Duodenal mucosa (tissue), 2 donors: Measurements from ENCODE around the gene RABAC1.

Experiments
- H3K27ac ChIP-seq: one replicate; pipeline ENCODE4 v1.7.0; 2013; ENCODE audit warnings: low read depth, low read length
- H3K27me3 ChIP-seq, 2 donors: one replicate each; pipeline ENCODE4 v1.7.0; 2013; ENCODE audit warnings: low read length in 2 of 2, control low read depth in 1 of 2; ENCODE audit not compliant: insufficient read depth in 2 of 2, control insufficient read depth in 1 of 2
- H3K36me3 ChIP-seq, 2 donors: one replicate each; pipeline ENCODE4 v1.7.0; 2013; ENCODE audit warnings: low read length in 2 of 2, control low read depth in 1 of 2; ENCODE audit not compliant: insufficient read depth in 2 of 2, control insufficient read depth in 1 of 2
- H3K4me1 ChIP-seq, 2 donors: one replicate each; pipeline ENCODE4 v1.7.0; 2013; ENCODE audit warnings: low read length in 2 of 2, control low read depth in 1 of 2; ENCODE audit not compliant: insufficient read depth in 2 of 2, control insufficient read depth in 1 of 2
- H3K4me3 ChIP-seq, 2 donors: one replicate each; pipeline ENCODE4 v1.7.0; 2013; ENCODE audit warnings: low read length in 2 of 2, low read depth in 1 of 2
- H3K9ac ChIP-seq, 2 donors: one replicate each; pipeline ENCODE4 v1.7.0; 2013; ENCODE audit warnings: low read length in 2 of 2, low read depth in 1 of 2
- H3K9me3 ChIP-seq, 2 donors: one replicate each; pipeline ENCODE4 v1.7.0; 2013; ENCODE audit warnings: low read length in 2 of 2, control low read depth in 1 of 2; ENCODE audit not compliant: control insufficient read depth in 1 of 2

RABAC1 gene

DNA sequence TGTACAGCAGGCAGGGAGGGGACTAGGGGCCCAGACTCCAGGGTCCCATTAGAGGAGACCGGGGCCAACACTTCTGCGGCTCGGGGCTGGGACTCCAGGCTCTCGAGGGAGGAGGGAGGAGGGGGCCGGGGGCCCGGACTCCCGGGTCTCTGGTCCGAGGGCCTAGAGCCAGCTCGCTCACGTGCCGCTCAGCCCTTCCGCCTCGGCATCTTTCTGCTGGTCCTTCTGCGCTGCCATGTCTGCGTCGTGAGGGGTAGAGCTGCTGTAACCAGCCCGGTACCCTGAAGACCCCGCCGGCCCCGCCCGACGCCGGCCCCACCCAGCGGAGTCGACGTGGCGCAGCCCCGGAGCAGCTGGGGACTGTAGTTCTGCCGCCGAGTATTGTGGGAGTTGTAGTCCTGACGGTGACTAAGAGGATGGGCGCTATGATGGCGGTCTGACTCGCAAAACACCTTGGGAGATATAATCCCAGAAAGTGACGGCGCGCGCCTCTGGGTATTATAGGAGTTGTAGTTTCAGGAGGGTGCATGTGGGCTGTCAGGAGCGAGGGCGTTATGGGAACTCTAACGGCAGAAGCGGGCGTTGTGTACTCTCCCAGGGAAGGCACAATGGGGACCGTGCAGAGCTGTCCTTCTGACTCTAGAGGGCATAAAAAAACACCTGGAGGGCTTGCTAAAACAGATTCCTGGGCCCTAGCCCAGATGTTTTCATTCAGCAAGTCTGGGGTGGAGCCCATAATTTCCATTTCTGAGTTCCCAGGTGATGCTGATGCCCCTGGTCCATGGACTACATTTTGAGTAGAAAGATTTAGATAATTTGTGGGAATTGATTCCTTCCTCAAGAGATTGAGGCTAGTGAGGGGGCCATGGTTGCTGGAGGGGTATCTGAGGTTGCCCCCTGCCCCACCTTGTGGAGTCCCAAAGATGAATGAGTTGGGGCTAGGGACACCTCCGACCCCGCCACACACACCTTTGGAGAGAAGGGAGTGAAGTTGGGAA lies at the start of gene RABAC1:
Gene RABAC1, minus strand, starts transcription at position 266 of the 998 bp plus-strand sequence. Its CDS starts 29 bp downstream, at position 237.
- Histone ChIP-seq H3K27me3 (no peaks in the 10 kb centered on the region), H3K36me3 (peaks cover 0 to 6% of the 10 kb centered on the region in 2 donors), H3K9ac (peak within 1 kb of the TSS; percentile 88 to 89), H3K27ac (peak within 1 kb of the TSS; percentile 83), H3K4me3 (peak within 1 kb of the TSS; percentile 80 to 92), H3K9me3 (no peaks in the 10 kb centered on the region), H3K4me1 (peaks cover 28 to 34% of the 10 kb centered on the region in 2 donors)

DNA sequence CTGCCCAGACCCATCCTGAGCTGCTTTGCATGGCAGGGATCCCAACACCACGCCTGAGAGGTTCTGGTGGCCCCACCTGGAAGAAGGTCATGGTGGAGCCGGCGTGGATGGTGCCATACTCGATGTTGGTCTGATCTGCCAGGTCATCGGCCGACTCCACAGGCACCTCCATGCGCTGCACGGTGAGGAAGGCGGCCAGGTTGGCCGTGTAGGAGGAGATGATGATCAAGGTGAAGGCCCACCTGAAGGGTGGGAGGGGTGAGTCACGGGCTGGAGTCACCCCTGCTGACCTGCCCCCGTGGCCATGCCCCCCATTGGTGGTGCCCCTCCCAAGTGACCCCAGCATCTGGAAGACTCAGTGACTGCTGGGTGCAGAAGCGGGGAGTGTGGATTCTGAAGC lies 47.4 kb upstream of the RABAC1 start:
- Histone ChIP-seq H3K27ac (no peak overlapping the region), H3K9me3 (no peaks in the 10 kb centered on the region), H3K9ac (no peak overlapping the region), H3K27me3 (peaks cover 0 to 8% of the 10 kb centered on the region in 2 donors), H3K4me1 (no peaks in the 10 kb centered on the region), H3K4me3 (no peak overlapping the region), H3K36me3 (no peaks in the 10 kb centered on the region)

- Histone ChIP-seq H3K4me3 (no peak overlapping the region), H3K4me1 (no peaks in the 10 kb centered on the region), H3K27me3 (peaks cover 5 to 16% of the 10 kb centered on the region in 2 donors), H3K9ac (no peak overlapping the region), H3K36me3 (no peaks in the 10 kb centered on the region), H3K9me3 (no peaks in the 10 kb centered on the region), H3K27ac (no peak overlapping the region)
Measured at GRCh38 chr19:42005504-42005903, 46.4 kb upstream of the RABAC1 start.

DNA sequence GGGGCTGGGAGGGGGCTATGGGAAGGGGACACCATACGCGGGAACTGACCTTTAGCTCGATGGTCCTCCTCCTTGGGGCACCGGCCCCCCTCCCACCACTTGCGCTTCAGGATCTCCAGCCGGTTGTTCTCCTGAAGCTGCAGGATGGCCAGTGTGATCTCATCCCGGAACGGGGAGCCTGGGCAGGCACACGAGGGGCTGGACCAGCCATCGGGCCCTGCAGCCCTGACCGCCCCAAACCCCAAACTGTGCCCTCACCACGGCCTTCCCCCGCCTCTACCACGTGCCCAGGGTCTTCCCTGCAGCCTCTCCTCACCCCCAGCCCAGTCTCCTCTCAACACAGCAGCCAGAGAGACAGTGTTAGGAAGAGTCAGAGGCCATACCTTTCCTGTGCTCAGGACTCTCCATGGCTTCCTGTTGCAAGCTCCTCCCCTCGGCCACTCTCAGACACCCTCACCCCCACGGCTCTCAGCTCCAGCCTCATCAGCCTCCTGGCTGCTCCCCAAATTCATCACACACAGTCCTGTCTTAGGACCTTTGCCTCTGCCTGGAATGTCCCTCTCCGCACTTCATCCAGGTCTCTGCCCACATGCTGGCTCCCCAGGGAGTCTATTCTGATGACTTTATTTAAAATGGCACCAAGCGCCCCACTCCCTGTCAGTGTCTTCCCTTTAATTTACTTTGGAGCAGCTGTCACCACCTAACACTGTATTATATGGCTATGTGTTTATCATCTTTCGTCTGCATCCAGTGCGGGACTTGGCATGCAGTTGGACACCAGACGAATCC lies 44.6 kb upstream of the RABAC1 start:
- H3K27me3 ChIP-seq, result peaks cover 21 to 30% of the 10 kb centered on the region in 2 donors
- H3K36me3 ChIP-seq, result no peaks in the 10 kb centered on the region
- H3K4me1 ChIP-seq, result no peaks in the 10 kb centered on the region
- H3K9me3 ChIP-seq, result no peaks in the 10 kb centered on the region
- H3K27ac ChIP-seq, result no peak overlapping the region
- H3K4me3 ChIP-seq, result no peak overlapping the region
- H3K9ac ChIP-seq, result no peak overlapping the region

- Histone ChIP-seq H3K9me3 (no peaks in the 10 kb centered on the region), H3K9ac (no peak overlapping the region), H3K27ac (no peak overlapping the region), H3K4me1 (no peaks in the 10 kb centered on the region), H3K27me3 (peaks cover 50 to 55% of the 10 kb centered on the region in 2 donors), H3K36me3 (no peaks in the 10 kb centered on the region), H3K4me3 (no peak overlapping the region)
Measured at GRCh38 chr19:41999878-42000208, 40.7 kb upstream of the RABAC1 start.

DNA sequence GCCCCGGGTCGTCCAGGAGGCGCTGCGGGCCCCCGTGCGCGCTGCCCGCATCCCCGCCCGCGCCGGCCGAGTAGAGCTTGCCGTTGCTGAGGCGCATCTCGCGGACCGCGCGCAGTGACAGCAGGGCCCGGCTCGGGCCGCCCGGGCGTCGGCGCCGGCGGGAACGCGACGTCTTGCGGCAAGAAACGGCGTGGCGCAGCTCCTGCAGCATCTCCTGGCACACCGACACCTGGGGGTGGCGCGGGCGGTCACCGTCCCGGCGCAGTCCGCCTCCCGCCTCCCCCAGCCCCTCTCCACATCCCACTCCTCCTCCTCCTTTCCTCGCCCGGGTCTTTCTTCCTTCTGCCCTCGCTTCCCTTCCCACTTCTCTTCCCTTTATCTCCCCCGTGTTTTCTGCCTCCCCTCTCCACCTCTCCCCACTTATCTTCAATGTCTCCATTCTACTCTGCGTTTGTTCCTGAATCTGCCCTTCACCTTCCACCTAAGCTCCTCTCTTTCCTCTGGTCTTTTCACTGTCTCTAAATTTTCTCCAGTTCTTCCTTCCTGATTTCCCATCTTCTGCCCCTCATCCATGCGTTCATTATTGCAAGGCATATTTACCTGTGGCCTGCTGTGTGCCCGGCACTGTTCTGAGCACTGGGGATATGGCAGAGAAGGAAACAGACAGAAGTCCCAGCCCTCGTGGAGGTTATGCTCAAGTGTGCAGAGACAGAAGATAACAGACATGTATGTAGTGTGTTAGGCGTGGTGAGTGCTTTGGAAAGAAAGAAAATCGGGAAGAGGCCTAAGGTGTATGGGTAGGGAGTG lies 40.2 kb upstream of the RABAC1 start:
- H3K4me3 ChIP-seq, result no peak overlapping the region

GRCh38 chr19:41998246-41999020 lies 39.3 kb upstream of the RABAC1 start:
- H3K4me1 ChIP-seq, result no peaks in the 10 kb centered on the region
- H3K36me3 ChIP-seq, result no peaks in the 10 kb centered on the region
- H3K27ac ChIP-seq, result no peak overlapping the region
- peaks cover 56 to 60% of the 10 kb centered on the region in 2 donors for H3K27me3 ChIP-seq
- no peak overlapping the region for H3K4me3 ChIP-seq
- no peak overlapping the region for H3K9ac ChIP-seq
- H3K9me3 ChIP-seq, result no peaks in the 10 kb centered on the region

More for the DNA sequence above, 40.2 kb upstream of the RABAC1 start:
- H3K27ac ChIP-seq, result no peak overlapping the region
- peaks cover 53 to 58% of the 10 kb centered on the region in 2 donors for H3K27me3 ChIP-seq
- H3K36me3 ChIP-seq, result no peaks in the 10 kb centered on the region
- H3K9ac ChIP-seq, result no peak overlapping the region
- H3K4me1 ChIP-seq, result no peaks in the 10 kb centered on the region
- H3K9me3 ChIP-seq, result no peaks in the 10 kb centered on the region

GRCh38 chr19:41997851-41998229 lies 38.7 kb upstream of the RABAC1 start:
- Histone ChIP-seq H3K27ac (no peak overlapping the region), H3K4me3 (no peak overlapping the region), H3K4me1 (no peaks in the 10 kb centered on the region), H3K27me3 (peaks cover 60 to 64% of the 10 kb centered on the region in 2 donors), H3K9ac (no peak overlapping the region), H3K36me3 (no peaks in the 10 kb centered on the region), H3K9me3 (no peaks in the 10 kb centered on the region)

DNA sequence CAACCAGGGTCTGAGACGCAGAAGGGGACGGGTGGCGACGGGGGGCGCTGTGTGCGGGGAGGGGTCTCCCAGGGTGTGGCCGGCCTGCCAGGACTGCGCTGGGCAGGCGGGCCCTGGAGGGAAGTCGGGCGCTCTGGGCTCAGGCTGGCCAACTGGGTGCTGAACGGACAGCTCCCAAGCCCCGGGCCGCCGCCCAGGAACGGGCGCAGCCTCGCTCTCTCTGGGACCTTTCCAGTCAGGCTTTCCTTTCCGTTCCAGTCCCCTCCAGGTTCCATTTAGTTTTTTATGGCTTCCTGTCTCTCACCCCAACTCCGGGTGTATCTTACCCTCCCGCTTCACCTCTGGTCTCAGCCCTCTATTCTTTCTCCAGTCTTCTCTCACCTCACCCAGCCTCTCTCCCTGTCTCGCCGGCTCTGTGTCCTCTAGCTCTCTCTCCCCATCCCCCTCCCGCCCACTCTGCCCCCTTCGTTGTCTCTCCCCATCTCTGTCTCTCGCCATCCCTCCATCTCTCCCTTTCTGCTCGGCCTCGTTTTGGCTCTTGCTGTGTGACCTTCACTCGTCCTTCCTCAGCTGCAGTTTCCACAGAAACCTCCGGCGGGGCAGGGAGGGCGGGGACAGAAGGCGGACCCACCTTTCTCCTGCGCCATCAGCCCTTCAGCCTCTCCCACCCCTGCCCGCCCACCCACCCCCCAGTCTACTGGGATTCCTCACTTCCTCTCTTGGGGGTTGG lies 38.2 kb upstream of the RABAC1 start:
- Histone ChIP-seq H3K4me3 (no peak overlapping the region), H3K4me1 (no peaks in the 10 kb centered on the region), H3K9ac (no peak overlapping the region), H3K9me3 (no peaks in the 10 kb centered on the region), H3K27me3 (peaks cover 58 to 64% of the 10 kb centered on the region in 2 donors), H3K36me3 (no peaks in the 10 kb centered on the region), H3K27ac (no peak overlapping the region)
